Activated effector memory CD4-positive, alpha-beta T cell treated with Interleukin-2 at 50 U/mL for 16 hours (primary cell): ENCODE results near the gene ATP4A.

Experiments
- DNase-seq: peaks from one replicate; pipeline ENCODE4 v3.0.0-alpha.2; 2020

ATP4A gene

GRCh38 chr19:35549174-35549788, 14.2 kb downstream of the ATP4A start:
- peak; percentile 31 for DNase-seq

- no peak for DNase-seq
These were observed 16.9 kb downstream of the ATP4A start for GRCh38 chr19:35546532-35546931.

GRCh38 chr19:35545855-35546381, 17.5 kb downstream of the ATP4A start:
- peak; percentile 12 for DNase-seq

- DNase-seq: peak; percentile 67
These were observed 18.2 kb downstream of the ATP4A start, which contains the start of gene TMEM147 for GRCh38 chr19:35545001-35545854. TSS of gene TMEM147 (plus strand) at chr19:35545626. CDS start at chr19:35545740, 114 bp downstream.

GRCh38 chr19:35544110-35544802, 19.2 kb downstream of the ATP4A start:
- DNase-seq: no peak

- DNase-seq: no peak
These were observed 20.0 kb downstream of the ATP4A start for GRCh38 chr19:35543280-35544109.

- no peak for DNase-seq
These were observed 21.2 kb downstream of the ATP4A start for GRCh38 chr19:35542209-35542608.

- DNase-seq: no peak
These were observed 23.0 kb downstream of the ATP4A start for GRCh38 chr19:35540356-35540927.

- DNase-seq: no peak
These were observed 23.6 kb downstream of the ATP4A start for GRCh38 chr19:35539850-35540249.

GRCh38 chr19:35539314-35539713, 24.1 kb downstream of the ATP4A start:
- no peak for DNase-seq

GRCh38 chr19:35534803-35535480, 28.5 kb downstream of the ATP4A start:
- no peak for DNase-seq

- peak; percentile 4 for DNase-seq
These were observed 29.6 kb downstream of the ATP4A start for GRCh38 chr19:35533822-35534392.

GRCh38 chr19:35533201-35533821, 30.1 kb downstream of the ATP4A start, which contains the start of gene GAPDHS:
TSS of gene GAPDHS (plus strand) at chr19:35533456. CDS start at chr19:35533528, 72 bp downstream.
- DNase-seq: no peak

GRCh38 chr19:35531291-35531690, 32.2 kb downstream of the ATP4A start:
- no peak for DNase-seq

GRCh38 chr19:35529241-35530218, 33.9 kb downstream of the ATP4A start:
- DNase-seq: no peak

GRCh38 chr19:35528218-35529038, 35.0 kb downstream of the ATP4A start, which contains the start of gene SBSN:
TSS of gene SBSN (minus strand) at chr19:35528311. CDS start at chr19:35528281, 30 bp downstream.
- no peak for DNase-seq

GRCh38 chr19:35525873-35526272, 37.6 kb downstream of the ATP4A start:
- no peak for DNase-seq

GRCh38 chr19:35524181-35524837, 39.1 kb downstream of the ATP4A start:
- DNase-seq: no peak
